ENCODE results near the gene CUL2.

DNA sequence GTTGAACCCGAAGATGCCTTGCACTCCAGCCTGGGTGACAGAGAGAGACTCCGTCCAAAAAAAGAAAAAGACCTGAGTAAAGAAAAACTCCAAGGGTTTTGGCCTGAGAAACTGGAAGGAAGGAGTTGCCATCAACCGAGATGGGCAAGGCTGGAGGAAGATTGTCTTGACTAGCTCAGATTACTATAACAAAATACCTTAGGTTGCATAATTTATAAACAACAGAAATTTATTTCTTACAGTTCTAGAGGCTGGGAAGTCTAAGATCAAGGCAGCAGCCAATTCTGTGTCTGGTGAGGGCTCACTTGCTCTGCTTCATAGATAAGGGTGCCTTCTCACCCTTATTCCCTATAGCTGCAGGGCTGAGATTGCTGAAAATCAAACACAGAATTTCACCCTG, 91.2 kb downstream of the CUL2 start:
- TF ChIP-seq CTCF (IDR thresholded peaks at IDR 0.05) = no peak
- no peak for TF ChIP-seq POLR2A (IDR thresholded peaks at IDR 0.05)
